Diencephalon (tissue), 1 donor: ENCODE results near the gene DND1. TPM values are rescaled to one million over a fixed set of nuclear protein-coding genes. Genes with fewer than 3 reads are reported as not detected.
A peak's percentile ranks its signal among the peaks of the same experiment; 100 is the strongest.

ENCODE experiments used
- small RNA-seq: library from RNA; depleted of rRNA; stranded (forward); fragments of <200 nt; gene quantifications from one replicate; pipeline ENCODE3, GENCODE V24; 2014
- total RNA-seq: library from RNA; depleted of rRNA; stranded (reverse); fragments of >200 nt; gene quantifications from one replicate; pipeline ENCODE4 v1.2.3, GENCODE V29; 2014

DND1 gene
- 0.69 TPM for total RNA-seq

DNA sequence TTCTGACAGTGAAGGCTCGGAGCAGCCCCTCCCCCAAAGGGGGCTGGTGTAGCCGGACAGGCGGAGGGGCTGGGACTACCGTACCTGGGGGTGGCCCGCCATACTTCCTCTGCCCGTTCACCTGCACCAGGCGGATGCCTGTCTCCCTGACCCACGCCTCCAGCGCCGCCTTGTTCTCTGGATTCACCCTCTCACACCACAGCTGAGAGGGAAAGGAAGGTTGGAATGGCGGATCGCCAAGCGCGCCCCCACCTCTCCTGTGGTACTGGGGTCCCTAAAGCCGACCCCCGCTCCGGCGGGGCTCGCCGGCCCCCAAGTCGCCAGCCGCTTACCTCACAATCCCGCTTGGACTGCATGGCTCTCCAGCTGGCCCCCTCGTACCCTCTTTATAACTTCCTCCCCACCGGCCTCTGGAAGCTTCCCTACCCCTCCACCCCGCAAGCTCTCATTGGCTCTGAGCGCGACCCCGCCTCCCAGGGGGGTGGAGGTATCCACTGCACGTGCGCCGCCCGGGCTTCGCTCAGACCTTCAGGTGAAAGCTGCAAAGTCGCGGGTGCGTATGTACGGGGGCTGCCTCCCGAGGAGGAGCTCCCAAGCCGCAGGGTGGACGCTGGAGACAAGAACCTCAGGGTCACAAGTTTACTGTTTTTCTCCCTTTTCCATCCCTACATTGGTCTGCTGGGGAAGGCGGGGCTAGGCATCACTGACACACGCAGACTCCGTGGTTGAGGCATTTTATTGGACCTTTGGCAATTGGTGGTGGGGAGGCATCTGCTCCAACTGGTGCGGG is at the start of gene DND1:
Gene DND1, minus strand, starts transcription at position 390 of the 790 bp plus-strand sequence. Its CDS starts 34 bp downstream, at position 356.

DNA sequence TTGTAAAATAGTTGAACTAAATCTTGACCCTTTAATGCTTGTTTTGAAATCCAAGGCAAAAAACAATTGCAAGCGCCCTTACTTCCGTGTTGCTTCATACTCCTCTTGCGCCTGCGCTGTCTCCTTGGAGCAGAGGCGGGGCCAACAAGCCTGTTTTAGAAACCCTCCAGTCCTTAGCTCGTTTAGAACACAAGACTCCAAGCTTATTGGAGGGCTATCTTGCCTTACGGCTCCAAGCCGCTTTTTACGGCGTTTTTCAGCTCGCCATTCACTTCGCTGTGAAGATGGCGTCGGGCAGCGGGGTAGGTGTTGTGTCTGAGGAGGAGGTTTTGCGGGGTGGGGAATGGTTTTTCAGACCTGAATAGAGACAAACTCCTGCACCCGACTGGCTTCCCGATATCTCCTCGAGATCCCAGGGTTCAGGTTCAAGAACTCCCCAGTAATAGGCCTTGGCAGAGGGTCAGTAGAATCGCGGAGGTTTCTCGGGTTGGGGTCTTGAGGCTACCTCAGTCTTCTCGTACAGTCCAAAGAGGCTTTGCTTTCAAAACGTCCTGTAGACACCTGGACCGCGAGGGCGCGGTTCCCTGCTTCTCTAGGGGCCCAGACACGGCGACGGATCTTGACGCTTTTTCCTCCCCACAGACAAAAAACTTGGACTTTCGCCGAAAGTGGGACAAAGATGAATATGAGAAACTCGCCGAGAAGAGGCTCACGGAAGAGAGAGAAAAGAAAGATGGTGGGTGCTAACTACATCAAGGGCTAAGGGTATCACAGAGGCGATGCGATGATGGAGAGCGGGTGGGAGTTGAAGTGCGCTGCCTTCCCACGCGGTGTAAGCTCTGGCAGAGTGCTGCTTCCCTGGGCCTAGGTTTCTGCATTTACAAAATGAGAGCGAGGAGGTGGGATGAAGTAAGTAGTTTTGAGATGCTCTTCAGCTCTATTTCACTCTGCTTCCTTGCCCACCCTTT is 27.1 kb upstream of the DND1 start, which contains the start of gene ZMAT2:
Gene ZMAT2, plus strand, starts transcription at position 271 of the 968 bp plus-strand sequence. Its CDS starts 14 bp downstream, at position 285.

DNA sequence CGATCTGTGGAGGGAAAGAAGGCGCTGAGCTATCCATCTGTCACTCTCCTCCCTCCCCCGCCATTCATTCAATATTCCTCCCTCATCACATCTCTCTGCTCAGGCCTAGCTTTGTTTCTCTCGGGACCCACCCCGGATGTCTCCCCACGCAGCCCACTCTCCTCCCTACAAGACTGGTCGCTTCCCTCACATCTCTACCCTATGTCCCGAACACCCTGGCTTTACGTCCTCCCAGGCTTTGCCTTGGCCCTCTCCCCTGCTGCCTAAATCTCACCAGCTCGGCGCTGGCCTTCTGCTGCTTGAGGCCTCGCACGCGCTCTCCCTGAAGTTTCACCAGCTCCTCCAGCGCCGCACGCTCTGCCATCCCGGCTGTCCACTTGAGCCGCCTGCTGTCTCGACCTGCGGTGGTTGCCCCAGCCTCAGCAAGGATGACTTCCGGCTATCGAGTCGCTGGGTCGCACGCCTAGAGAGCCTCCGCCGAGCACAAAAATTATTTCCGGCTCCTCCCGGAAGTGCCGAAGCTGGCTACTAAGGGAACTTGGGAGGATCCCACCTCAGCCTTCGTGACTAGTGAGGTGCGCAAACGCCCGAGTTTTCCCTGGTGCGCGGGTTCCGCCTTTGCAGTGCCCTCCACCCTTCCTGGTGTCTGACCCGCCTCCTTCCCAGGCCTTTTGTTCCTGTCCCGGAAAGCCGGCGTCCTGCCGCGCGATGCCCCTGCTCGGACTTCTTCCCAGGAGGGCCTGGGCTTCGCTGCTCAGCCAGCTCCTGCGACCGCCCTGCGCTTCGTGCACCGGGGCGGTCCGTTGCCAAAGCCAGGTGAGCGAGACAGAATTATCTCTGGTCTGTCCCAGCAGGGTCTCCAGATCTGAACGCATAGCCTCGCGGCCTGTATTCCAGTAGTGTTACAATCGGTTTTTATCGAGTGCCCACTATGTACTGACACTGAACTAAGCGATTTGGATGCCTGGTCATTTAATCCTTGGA is 17.9 kb upstream of the DND1 start, which contains the start of the genes HARS1 and HARS2:
Gene HARS1, minus strand, starts transcription at position 430 of the 984 bp plus-strand sequence. Its CDS starts 66 bp downstream, at position 364.
Gene HARS2, plus strand, starts transcription at position 515 of the 984 bp plus-strand sequence. Its CDS starts 194 bp downstream, at position 709.

DNA sequence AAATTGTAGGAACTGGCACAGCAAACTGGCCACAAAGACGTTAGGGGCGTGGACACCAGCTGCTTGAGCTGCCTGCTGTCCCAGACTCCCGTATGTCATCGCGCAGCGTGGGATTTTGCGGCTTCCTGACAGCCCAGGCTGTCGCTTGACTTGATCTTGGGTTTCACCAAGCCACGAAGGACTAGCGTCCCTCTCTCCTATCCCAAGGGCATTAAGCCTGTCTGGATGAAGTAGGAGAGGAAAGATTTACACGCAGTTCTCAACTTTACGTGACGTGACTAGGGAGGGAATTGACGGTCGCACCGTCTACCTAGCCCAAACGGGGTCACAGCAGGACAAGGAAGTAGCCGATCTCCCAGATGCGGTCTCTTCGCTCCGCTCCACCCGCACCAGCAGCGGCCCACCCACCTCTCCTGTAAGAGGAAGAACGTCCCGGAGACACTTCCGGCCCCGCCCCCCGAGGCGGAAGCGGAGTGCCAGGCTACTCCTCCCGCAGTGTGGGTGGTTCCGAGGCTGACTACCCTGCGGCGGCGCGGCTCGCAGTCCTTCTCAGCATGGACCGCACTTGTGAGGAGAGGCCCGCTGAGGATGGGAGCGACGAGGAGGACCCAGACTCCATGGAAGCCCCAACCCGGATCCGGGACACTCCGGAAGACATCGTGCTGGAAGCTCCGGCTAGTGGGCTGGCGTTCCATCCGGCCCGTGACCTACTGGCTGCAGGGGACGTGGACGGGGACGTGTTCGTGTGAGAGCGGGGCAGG is 8.8 kb downstream of the DND1 start, which contains the start of gene WDR55:
Gene WDR55, plus strand, starts transcription at position 546 of the 761 bp plus-strand sequence. Its CDS starts 9 bp downstream, at position 555.

DNA sequence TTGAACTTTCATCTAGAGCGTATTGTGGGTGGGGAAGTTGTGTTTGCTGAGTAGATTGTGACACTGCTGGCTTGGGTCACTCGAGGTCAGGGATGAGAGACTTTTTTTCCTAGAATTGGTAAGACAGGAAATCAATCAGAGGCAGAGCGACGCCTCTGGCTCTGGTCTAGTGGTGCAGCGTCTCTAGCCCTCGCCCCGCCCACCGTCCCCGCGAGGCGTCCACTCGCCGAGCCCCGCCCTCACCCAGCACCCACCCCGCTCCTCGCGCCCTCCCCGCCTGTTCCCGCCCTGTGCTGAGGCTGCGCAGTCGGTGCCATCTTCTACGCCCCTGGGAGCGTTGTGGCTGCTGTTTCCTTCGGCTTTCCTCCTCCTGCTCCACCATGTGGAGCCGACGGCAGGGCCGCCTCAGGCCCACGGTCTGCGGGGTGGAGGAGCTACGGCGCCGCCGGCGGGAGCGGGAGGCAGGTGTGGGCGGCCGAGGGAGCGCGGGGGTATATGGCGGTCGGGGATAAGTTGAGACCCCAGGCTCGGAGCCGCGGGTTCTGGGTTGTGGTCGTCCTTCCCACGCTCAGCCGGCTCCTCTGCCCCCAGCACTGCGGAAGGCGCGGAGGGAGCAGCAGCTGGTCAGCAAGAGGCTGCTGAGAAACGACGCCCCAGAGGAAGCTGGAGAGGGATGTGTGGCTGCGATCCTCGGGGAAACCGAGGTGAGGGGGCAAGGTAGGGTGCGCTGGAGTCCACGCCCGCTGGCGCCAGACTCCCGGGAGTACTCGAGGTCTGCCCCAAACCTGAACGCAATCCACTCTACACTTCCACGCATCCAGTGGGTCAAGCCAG is 34.0 kb downstream of the DND1 start, which contains the start of gene TMCO6:
Gene TMCO6, plus strand, starts transcription at position 304 of the 834 bp plus-strand sequence. Its CDS starts 77 bp downstream, at position 381.

DNA sequence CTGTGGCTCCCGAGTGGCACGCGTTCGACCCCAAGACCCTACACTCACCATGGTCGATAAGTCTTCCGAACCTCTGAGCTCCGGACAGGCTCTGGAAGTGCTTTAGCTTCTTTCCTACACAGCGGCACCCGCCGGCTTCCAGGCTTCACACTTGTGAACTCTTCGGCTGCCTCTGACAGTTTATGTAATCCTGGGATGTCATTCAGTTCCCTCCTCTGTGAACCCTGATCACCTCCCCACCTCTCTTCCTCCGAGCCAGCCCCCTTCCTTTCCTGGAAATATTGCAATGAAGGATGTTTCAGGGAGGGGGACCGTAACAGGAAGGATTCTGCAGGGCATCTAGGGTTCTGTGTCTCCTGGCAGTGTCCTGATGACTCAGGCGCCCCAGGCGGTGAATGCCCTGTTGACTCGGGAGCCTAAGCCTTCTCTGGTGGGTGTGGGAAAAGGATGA is 40.3 kb downstream of the DND1 start, which contains the start of gene CD14:
Gene CD14, minus strand, starts transcription at position 155 of the 451 bp plus-strand sequence. Its CDS starts 104 bp downstream, at position 51.

Small RNA genes within 50 kb of the gene (small RNA-seq; reads per million reads assigned to genes)
- gene VTRNA1-1 = 3.0 reads per million, percentile 89 among the genes with 10 or more reads in this experiment
- gene VTRNA1-2 = not detected

Other genes with a start within 250 kb of the DND1 start
- gene EIF4EBP3, start 125.9 kb downstream of the DND1 start, total RNA-seq = not detected
- gene SRA1, start 116.1 kb downstream of the DND1 start, total RNA-seq = 23.8 TPM
- 29.8 TPM for gene APBB3, start 109.0 kb downstream of the DND1 start, total RNA-seq
- 9.7 TPM for gene SLC35A4, start 108.7 kb downstream of the DND1 start, total RNA-seq
- gene CD14, start 40.4 kb downstream of the DND1 start, total RNA-seq = 12.9 TPM
- gene TMCO6, start 34.1 kb downstream of the DND1 start, total RNA-seq = 4.6 TPM
- gene NDUFA2, start 25.9 kb downstream of the DND1 start, total RNA-seq = 37.1 TPM
- gene IK, start 25.7 kb downstream of the DND1 start, total RNA-seq = 78.4 TPM
- 13.4 TPM for gene WDR55, start 8.7 kb downstream of the DND1 start, total RNA-seq
- 68.0 TPM for gene HARS1, start 17.8 kb upstream of the DND1 start, total RNA-seq
- gene HARS2, start 17.9 kb upstream of the DND1 start, total RNA-seq = 28.1 TPM
- 42.9 TPM for gene ZMAT2, start 26.9 kb upstream of the DND1 start, total RNA-seq
- gene PCDHA1, start 112.6 kb upstream of the DND1 start, total RNA-seq = 13.8 TPM
- gene PCDHA2, start 121.3 kb upstream of the DND1 start, total RNA-seq = 10.4 TPM
- gene PCDHA3, start 127.5 kb upstream of the DND1 start, total RNA-seq = 20.1 TPM
- gene PCDHA4, start 133.5 kb upstream of the DND1 start, total RNA-seq = 15.0 TPM
- 9.9 TPM for gene PCDHA5, start 148.0 kb upstream of the DND1 start, total RNA-seq
- 26.3 TPM for gene PCDHA6, start 154.4 kb upstream of the DND1 start, total RNA-seq
- 15.2 TPM for gene PCDHA7, start 160.7 kb upstream of the DND1 start, total RNA-seq
- gene PCDHA8, start 167.6 kb upstream of the DND1 start, total RNA-seq = 9.5 TPM
- 11.3 TPM for gene PCDHA9, start 174.8 kb upstream of the DND1 start, total RNA-seq
- gene PCDHA10, start 182.3 kb upstream of the DND1 start, total RNA-seq = 11.5 TPM
- 22.8 TPM for gene PCDHA11, start 195.4 kb upstream of the DND1 start, total RNA-seq
- gene PCDHA12, start 201.7 kb upstream of the DND1 start, total RNA-seq = 7.4 TPM
- 9.9 TPM for gene PCDHA13, start 208.5 kb upstream of the DND1 start, total RNA-seq